Caco-2 (cell line): ENCODE data around the gene UBR4. TPM values are rescaled to one million over a fixed set of nuclear protein-coding genes. Genes with fewer than 3 reads are reported as not detected.

ENCODE experiments used
- BruUV-seq: library from RNA; stranded (reverse); fragments of 400-500 nt; replicated peaks from 2 replicates; lab custom pipeline; 2021; lab: Mats Ljungman, UMichigan
- CTCF ChIA-PET: fragments of 300-600 bp; sonication (Branson Sonifier 250); formaldehyde crosslinking; loops from one replicate; lab custom pipeline; 2022; ENCODE audit warnings: antibody characterized with exemption; lab: Charles Lee
- POLR2A ChIA-PET: fragments of 300-600 bp; sonication (Branson Sonifier 250); formaldehyde crosslinking; loops from one replicate; lab custom pipeline; 2022; ENCODE audit warnings: antibody characterized with exemption; lab: Charles Lee
- DNase-seq, 2 experiments: peaks; one replicate each; pipeline versions ENCODE4 v3.0.0 to v3.0.0-alpha.2; 2020 to 2022
- H3K27me3 ChIP-seq: replicated peaks from 2 replicates; pipeline ENCODE4 v1.6.0; 2011; ENCODE audit warnings: low read length; ENCODE audit not compliant: control insufficient read depth, insufficient read depth
- H3K36me3 ChIP-seq: 2 replicates; pipeline ENCODE4 v1.5.1; 2011; ENCODE audit warnings: low read length; ENCODE audit not compliant: control insufficient read depth, insufficient read depth
- H3K4me1 ChIP-seq: fragments of 250-450 bp; sonication (Bioruptor Pico); 2 replicates; pipeline ENCODE4 v1.5.1; 2020; ENCODE audit warnings: mild to moderate bottlenecking
- H3K4me3 ChIP-seq: 2 replicates; pipeline ENCODE4 v1.5.1; 2011; ENCODE audit warnings: low read depth, mild to moderate bottlenecking, control low read depth, low read length
- H3K9me3 ChIP-seq: fragments of 250-450 bp; sonication (Bioruptor Pico); 2 replicates; pipeline ENCODE4 v1.5.1; 2020; ENCODE audit warnings: mild to moderate bottlenecking, moderate library complexity
- H3K27ac Mint-ChIP-seq: one replicate; pipeline ENCODE4 v1.8.0; 2022; ENCODE audit warnings: mixed read lengths; ENCODE audit not compliant: unreplicated experiment
- H3K27me3 Mint-ChIP-seq: one replicate; pipeline ENCODE4 v1.8.0; 2022; ENCODE audit warnings: mixed read lengths; ENCODE audit not compliant: insufficient read depth, unreplicated experiment
- H3K36me3 Mint-ChIP-seq: one replicate; pipeline ENCODE4 v1.8.0; 2022; ENCODE audit warnings: mild to moderate bottlenecking, mixed read lengths; ENCODE audit not compliant: insufficient read depth, unreplicated experiment
- H3K4me1 Mint-ChIP-seq: one replicate; pipeline ENCODE4 v1.8.0; 2022; ENCODE audit warnings: low read depth, mixed read lengths; ENCODE audit not compliant: unreplicated experiment
- H3K4me3 Mint-ChIP-seq: one replicate; pipeline ENCODE4 v1.8.0; 2022; ENCODE audit warnings: mild to moderate bottlenecking, moderate library complexity, mixed read lengths; ENCODE audit not compliant: unreplicated experiment
- H3K9me3 Mint-ChIP-seq: one replicate; pipeline ENCODE4 v1.8.0; 2022; ENCODE audit warnings: mixed read lengths; ENCODE audit not compliant: unreplicated experiment
- intact Hi-C: fragments of 100-400 bp; cut with micrococcal nuclease; formaldehyde crosslinking; loops from one replicate; pipeline ENCODE4 v1.10.0; 2022; ENCODE audit not compliant: unreplicated experiment
- total RNA-seq: library from RNA; stranded (reverse); gene quantifications from 2 replicates; pipeline ENCODE4 v1.2.3, GENCODE V29; 2022
- TF ChIP-seq, protein P1 (sequence below), 2 experiments: fragments of 200-600 bp in 1 of 2; IDR thresholded peaks; 1 replicate in 1 of 2; 2 replicates in 1 of 2; pipeline versions ENCODE4 v1.5.1 to v1.8.0; 2011 to 2022; ENCODE audit warnings: antibody characterized with exemption in 1 of 2, control low read depth in 1 of 2, inconsistent platforms in 1 of 2, low read depth in 1 of 2, low read length in 1 of 2, mild to moderate bottlenecking in 1 of 2, moderate library complexity in 1 of 2; ENCODE audit not compliant: insufficient read depth in 1 of 2, severe bottlenecking in 1 of 2, unreplicated experiment in 1 of 2

The UBR4 gene
- total RNA-seq, 1 experiment from 2014 or later, result 317 TPM

DNA sequence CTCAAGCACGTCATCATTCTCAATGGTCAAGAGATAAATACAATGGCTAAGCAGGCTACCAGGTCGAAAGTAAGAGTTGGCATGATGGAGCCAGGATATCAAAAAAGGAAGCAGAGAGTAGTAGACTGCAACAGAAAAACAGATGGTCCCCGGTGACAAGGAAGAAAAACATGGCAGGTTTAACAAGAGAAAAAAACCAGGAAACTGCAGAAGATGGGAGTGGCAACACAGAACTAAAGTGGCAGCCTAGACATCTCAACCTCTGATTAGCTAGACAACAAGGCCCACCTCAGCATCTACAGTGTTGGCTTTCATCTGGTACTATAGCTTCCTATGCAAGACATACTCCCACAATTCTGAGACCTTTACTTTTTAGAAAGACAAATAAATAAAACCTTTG lies 3.1 kb downstream of the UBR4 start:
- BruUV-seq, result no TSS peak
- Mint-ChIP-seq H3K27ac (no peak overlapping the region), H3K4me3 (peak overlapping the region; percentile 65), H3K9me3 (no peaks in the 10 kb centered on the region), H3K4me1 (peaks cover 22% of the 10 kb centered on the region), H3K27me3 (no peaks in the 10 kb centered on the region), H3K36me3 (peaks cover 61% of the 10 kb centered on the region)
- TF ChIP-seq, protein P1, sequence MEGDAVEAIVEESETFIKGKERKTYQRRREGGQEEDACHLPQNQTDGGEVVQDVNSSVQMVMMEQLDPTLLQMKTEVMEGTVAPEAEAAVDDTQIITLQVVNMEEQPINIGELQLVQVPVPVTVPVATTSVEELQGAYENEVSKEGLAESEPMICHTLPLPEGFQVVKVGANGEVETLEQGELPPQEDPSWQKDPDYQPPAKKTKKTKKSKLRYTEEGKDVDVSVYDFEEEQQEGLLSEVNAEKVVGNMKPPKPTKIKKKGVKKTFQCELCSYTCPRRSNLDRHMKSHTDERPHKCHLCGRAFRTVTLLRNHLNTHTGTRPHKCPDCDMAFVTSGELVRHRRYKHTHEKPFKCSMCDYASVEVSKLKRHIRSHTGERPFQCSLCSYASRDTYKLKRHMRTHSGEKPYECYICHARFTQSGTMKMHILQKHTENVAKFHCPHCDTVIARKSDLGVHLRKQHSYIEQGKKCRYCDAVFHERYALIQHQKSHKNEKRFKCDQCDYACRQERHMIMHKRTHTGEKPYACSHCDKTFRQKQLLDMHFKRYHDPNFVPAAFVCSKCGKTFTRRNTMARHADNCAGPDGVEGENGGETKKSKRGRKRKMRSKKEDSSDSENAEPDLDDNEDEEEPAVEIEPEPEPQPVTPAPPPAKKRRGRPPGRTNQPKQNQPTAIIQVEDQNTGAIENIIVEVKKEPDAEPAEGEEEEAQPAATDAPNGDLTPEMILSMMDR (IDR thresholded peaks at IDR 0.05; ENCODE audit: insufficient read depth in 1 of 2, low read depth in 1 of 2, low read length in 1 of 2, severe bottlenecking in 1 of 2, unreplicated experiment in 1 of 2), result no peak
- Histone ChIP-seq H3K4me1 (peaks cover 60% of the 10 kb centered on the region), H3K36me3 (no peaks in the 10 kb centered on the region), H3K9me3 (no peaks in the 10 kb centered on the region), H3K27me3 (no peaks in the 10 kb centered on the region), H3K4me3 (no peak overlapping the region)
- intact Hi-C loops, result no loop called here
- no peak for DNase-seq
- ChIA-PET CTCF (no interaction called here), POLR2A (no interaction called here)

DNA sequence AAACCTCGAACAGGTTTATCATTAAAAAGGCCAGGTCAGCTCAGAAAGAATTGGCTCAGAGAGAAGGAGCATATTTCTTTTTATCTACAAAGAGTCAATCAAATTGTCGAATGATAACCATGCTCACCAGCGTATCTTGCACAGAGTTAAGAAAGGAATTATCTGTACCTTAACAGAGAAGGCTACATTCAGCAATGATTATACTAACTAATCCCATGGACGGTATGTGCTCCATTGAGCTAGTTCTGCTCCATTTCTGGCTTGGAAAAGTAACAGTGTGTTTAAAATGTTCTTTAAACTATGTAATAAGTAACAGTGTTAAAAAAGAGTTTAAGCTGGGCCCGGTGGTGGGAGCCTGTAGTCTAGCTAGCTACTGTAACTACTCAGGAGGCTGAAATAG lies 4.2 kb downstream of the UBR4 start:
- H3K27ac Mint-ChIP-seq, result peak overlapping the region; percentile 21
- H3K4me1 ChIP-seq, result peaks cover 70% of the 10 kb centered on the region
- H3K4me3 Mint-ChIP-seq, result peak overlapping the region; percentile 39
- no peak overlapping the region for H3K4me3 ChIP-seq
- no peaks in the 10 kb centered on the region for H3K36me3 ChIP-seq
- peaks cover 22% of the 10 kb centered on the region for H3K4me1 Mint-ChIP-seq
- H3K27me3 ChIP-seq, result no peaks in the 10 kb centered on the region
- H3K9me3 Mint-ChIP-seq, result no peaks in the 10 kb centered on the region
- H3K36me3 Mint-ChIP-seq, result peaks cover 55% of the 10 kb centered on the region
- no peaks in the 10 kb centered on the region for H3K9me3 ChIP-seq
- intact Hi-C loops, result no loop called here
- H3K27me3 Mint-ChIP-seq, result no peaks in the 10 kb centered on the region
- BruUV-seq, result no TSS peak
- ChIA-PET CTCF (no interaction called here), POLR2A (no interaction called here)
- TF ChIP-seq, protein P1 (IDR thresholded peaks at IDR 0.05; ENCODE audit: insufficient read depth in 1 of 2, low read depth in 1 of 2, low read length in 1 of 2, severe bottlenecking in 1 of 2, unreplicated experiment in 1 of 2), result no peak
- no peak for DNase-seq

DNA sequence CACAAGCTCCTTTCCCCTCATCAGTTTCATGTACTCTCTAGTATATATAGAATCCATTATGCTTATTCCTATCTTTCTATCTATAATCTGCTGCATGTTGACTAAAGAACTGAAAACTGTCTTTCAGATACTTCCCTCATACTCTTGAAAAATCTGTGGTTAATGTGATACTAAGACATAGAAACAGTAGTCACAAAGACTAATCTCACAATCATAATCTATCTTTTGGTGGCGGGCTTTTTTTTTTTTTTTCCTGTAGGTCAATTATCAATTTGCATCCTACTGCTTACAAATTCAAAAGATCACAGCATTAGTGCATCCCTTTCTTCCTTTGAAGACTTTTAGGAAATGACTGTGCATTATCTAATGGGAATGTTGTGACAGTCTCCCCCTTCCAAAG lies 4.7 kb downstream of the UBR4 start:
- Histone ChIP-seq H3K4me3 (no peak overlapping the region), H3K9me3 (no peaks in the 10 kb centered on the region), H3K27me3 (no peaks in the 10 kb centered on the region), H3K4me1 (peaks cover 70% of the 10 kb centered on the region), H3K36me3 (no peaks in the 10 kb centered on the region)
- intact Hi-C loops, result no loop called here
- Mint-ChIP-seq H3K9me3 (no peaks in the 10 kb centered on the region), H3K27ac (peak overlapping the region; percentile 21), H3K4me3 (peak overlapping the region; percentile 39), H3K27me3 (no peaks in the 10 kb centered on the region), H3K36me3 (peaks cover 55% of the 10 kb centered on the region), H3K4me1 (peaks cover 22% of the 10 kb centered on the region)
- DNase-seq, result no peak
- BruUV-seq, result no TSS peak
- ChIA-PET CTCF (interaction anchor here (0.8 kb wide), 1 partner anchor 26 kb away, joined by 4 read pairs; no protein-coding TSS in a partner anchor), POLR2A (interaction anchor here (0.5 kb wide), 1 partner anchor 39 kb away, joined by 9 read pairs; no protein-coding TSS in a partner anchor)
- TF ChIP-seq, protein P1 (IDR thresholded peaks at IDR 0.05; ENCODE audit: insufficient read depth in 1 of 2, low read depth in 1 of 2, low read length in 1 of 2, severe bottlenecking in 1 of 2, unreplicated experiment in 1 of 2), result no peak
